ENCODE measurements around the gene ATP5F1B. TPM values are rescaled to one million over a fixed set of nuclear protein-coding genes. Genes with fewer than 3 reads are reported as not detected.

ATP5F1B gene
- total and polyA plus RNA-seq, 9 of the 15 experiments (the other 6 are each of a cell fraction or from before 2014, with no cell fraction given), result 908 to 3,125 (median 1,482) TPM

- TF ChIP-seq MEF2A (IDR thresholded peaks at IDR 0.05; ENCODE audit: control insufficient read depth, low read depth, low read length), result no peak
- TF ChIP-seq, protein P1, sequence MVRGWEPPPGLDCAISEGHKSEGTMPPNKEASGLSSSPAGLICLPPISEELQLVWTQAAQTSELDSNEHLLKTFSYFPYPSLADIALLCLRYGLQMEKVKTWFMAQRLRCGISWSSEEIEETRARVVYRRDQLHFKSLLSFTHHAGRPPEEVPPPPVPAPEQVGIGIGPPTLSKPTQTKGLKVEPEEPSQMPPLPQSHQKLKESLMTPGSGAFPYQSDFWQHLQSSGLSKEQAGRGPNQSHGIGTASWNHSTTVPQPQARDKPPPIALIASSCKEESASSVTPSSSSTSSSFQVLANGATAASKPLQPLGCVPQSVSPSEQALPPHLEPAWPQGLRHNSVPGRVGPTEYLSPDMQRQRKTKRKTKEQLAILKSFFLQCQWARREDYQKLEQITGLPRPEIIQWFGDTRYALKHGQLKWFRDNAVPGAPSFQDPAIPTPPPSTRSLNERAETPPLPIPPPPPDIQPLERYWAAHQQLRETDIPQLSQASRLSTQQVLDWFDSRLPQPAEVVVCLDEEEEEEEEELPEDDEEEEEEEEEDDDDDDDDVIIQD (CRISPR knock-in tag; IDR thresholded peaks at IDR 0.05), result no peak
Measured at GRCh38 chr12:56637621-56638020, 8.2 kb downstream of the ATP5F1B start (continued).

DNA sequence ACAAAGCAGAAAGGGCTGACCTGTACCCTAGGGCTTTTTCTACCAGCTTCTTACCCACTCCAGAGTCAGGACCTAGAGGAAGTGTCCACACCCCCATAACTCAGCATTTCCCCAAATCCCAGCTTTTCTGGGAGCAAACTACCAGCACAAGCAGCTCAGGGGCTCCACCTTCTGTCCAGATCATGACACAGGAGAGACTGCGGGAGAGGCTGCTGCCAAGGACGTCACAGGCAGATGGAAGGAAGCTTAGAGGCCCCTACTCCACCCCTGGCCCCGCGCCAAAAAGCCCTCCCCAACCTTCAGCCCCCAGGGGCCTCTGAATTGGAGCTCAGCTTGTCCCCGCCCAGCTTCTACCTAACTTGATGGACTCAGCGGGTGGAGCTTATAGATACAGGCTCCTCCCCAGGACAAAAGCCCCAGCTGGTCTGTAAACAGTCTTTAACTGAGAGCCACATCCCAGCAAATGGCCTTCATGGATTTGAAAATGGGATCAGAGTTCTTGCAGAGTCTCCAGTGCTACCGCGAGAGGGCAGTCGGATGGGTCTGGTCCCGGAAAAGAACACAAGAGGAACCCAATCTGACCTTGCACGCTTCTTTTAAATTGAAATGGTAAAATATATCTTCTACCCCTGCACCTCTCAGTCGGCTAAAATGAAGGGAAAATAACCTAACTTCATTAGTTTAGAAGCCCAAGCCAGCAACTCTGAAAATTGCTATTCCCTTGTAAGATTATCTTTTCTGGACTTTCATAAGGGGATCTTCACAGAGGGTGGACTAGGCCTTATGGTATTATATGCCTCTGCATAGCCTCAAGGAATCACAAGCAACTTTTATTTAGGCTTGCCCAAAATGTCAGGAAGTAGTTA is 8.9 kb downstream of the ATP5F1B start:
- Histone ChIP-seq H3K4me3 (peak overlapping the region; percentile 85), H3K4me1 (replicated peaks in 1 of 2; ENCODE audit: control insufficient read depth in 2 of 2, insufficient read depth in 2 of 2, low read length in 2 of 2) (peaks cover 23 to 38% of the 10 kb centered on the region in 2 experiments), H3K79me2 (ENCODE audit: control insufficient read depth, insufficient read depth, low read length) (peaks cover 57% of the 10 kb centered on the region), H3K9me3 (replicated peaks; ENCODE audit: control insufficient read depth, insufficient read depth, low read depth, low read length) (no peaks in the 10 kb centered on the region), H3K4me2 (ENCODE audit: insufficient read depth, low read length) (peak overlapping the region; percentile 96), H3K27ac (ENCODE audit: extremely low read depth, low read depth, low read length) (peak overlapping the region; percentile 86), H3K9me1 (ENCODE audit: control insufficient read depth, insufficient read depth, low read length) (no peaks in the 10 kb centered on the region), H3K36me3 (ENCODE audit: control insufficient read depth, insufficient read depth, low read length) (peaks cover 46% of the 10 kb centered on the region), H2AFZ (ENCODE audit: low read depth, low read length) (peak overlapping the region; percentile 92), H4K20me1 (replicated peaks; ENCODE audit: control insufficient read depth, insufficient read depth, low read length) (no peaks in the 10 kb centered on the region), H3K9ac (ENCODE audit: insufficient read depth in 1 of 2, low read depth in 2 of 2, low read length in 2 of 2) (peak overlapping the region; percentile 74 to 75; a peak in 3 of 4 replicates), H3K27me3 (ENCODE audit: control insufficient read depth in 2 of 2, insufficient read depth in 2 of 2, low read length in 2 of 2) (no peaks in the 10 kb centered on the region)
- POLR2A ChIA-PET, result interaction anchor here (0.6 to 3.4 kb wide), 27 partner anchors 9 to 925 kb away, joined by 3 to 42 read pairs (median 4); partner anchors contain the start of genes ATP5F1B, NACA, PTGES3 and STAT2
- intact Hi-C loops (cut with micrococcal nuclease), result loop anchor here (1.0 to 10.0 kb wide), 9 partner anchors 43 to 520 kb away; partner anchors contain the start of genes APOF, NAB2, NACA and PRIM1
- DNase-seq (ENCODE audit: extremely low read depth in 1 of 4, low spot score in 3 of 4) (peak; percentile 90 to 100 (median 94)), ATAC-seq (peak; percentile 84), FAIRE-seq (peak; percentile 96)
- 2% methylated on average over 10 of the region's 12 CpGs for WGBS (ENCODE audit: insufficient coverage, low coverage, missing lambda C conversion rate)
- in situ Hi-C loops (cut with MboI), result no loop called here
- CTCF ChIA-PET (ENCODE audit: low intra/inter-chr PET ratio), result interaction anchor here (0.7 to 2.4 kb wide), 2 partner anchors 123 to 1888 kb away, joined by 7 to 10 read pairs; no protein-coding TSS in a partner anchor
- no TSS peak for BruUV-seq (replicated peaks)
- TF ChIP-seq BRCA1 (IDR thresholded peaks at IDR 0.05), result no peak
- TF ChIP-seq BRCA1 (CRISPR knock-in tag; IDR thresholded peaks at IDR 0.05), result no peak
- no peak; the same call in 1 of the 2 replicates for TF ChIP-seq NFRKB (IDR thresholded peaks at IDR 0.05; ENCODE audit: low read depth)
- TF ChIP-seq SNRNP70 (optimal IDR thresholded peaks at IDR 0.05; ENCODE audit: low read depth, low read length), result no peak
- peak; percentile 74; the same call in 1 of the 2 replicates for TF ChIP-seq PML (IDR thresholded peaks at IDR 0.05; ENCODE audit: low read length)
- TF ChIP-seq NRF1 (conservative IDR thresholded peaks at IDR 0.05 in 1 of 2, IDR thresholded peaks at IDR 0.05 in 1 of 2), result peak; percentile 59 to 60
- no peak for TF ChIP-seq TGIF2 (CRISPR knock-in tag; IDR thresholded peaks at IDR 0.05)
- TF ChIP-seq NELFE (IDR thresholded peaks at IDR 0.05; ENCODE audit: insufficient read depth, insufficient read length), result no peak
- no peak for TF ChIP-seq ATF4 (CRISPR knock-in tag; IDR thresholded peaks at IDR 0.05)
- TF ChIP-seq SIN3A (IDR thresholded peaks at IDR 0.05; ENCODE audit: borderline replicate concordance in 2 of 2, control insufficient read depth in 1 of 2, low read depth in 2 of 2, low read length in 2 of 2), result peak in 1 of 2 experiments; percentile 89; a peak in 3 of 4 replicates
- TF ChIP-seq SP1 (CRISPR knock-in tag; IDR thresholded peaks at IDR 0.05), result peak; percentile 73; the same call in 1 of the 2 replicates
- peak; percentile 52 for TF ChIP-seq FOSL1 (tag; conservative IDR thresholded peaks at IDR 0.05)
- no peak for TF ChIP-seq LARP7 (IDR thresholded peaks at IDR 0.05)
- TF ChIP-seq, protein P2, sequence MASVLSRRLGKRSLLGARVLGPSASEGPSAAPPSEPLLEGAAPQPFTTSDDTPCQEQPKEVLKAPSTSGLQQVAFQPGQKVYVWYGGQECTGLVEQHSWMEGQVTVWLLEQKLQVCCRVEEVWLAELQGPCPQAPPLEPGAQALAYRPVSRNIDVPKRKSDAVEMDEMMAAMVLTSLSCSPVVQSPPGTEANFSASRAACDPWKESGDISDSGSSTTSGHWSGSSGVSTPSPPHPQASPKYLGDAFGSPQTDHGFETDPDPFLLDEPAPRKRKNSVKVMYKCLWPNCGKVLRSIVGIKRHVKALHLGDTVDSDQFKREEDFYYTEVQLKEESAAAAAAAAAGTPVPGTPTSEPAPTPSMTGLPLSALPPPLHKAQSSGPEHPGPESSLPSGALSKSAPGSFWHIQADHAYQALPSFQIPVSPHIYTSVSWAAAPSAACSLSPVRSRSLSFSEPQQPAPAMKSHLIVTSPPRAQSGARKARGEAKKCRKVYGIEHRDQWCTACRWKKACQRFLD (CRISPR knock-in tag; IDR thresholded peaks at IDR 0.05), result no peak
- TF ChIP-seq ZKSCAN3 (CRISPR knock-in tag; IDR thresholded peaks at IDR 0.05), result no peak
